SK-N-DZ (cell line): ENCODE results near the gene CPNE9.

Experiments
- DNase-seq: peaks from one replicate; pipeline ENCODE4 v3.0.0-alpha.2; 2015; ENCODE audit warnings: low spot score

Gene CPNE9

DNA sequence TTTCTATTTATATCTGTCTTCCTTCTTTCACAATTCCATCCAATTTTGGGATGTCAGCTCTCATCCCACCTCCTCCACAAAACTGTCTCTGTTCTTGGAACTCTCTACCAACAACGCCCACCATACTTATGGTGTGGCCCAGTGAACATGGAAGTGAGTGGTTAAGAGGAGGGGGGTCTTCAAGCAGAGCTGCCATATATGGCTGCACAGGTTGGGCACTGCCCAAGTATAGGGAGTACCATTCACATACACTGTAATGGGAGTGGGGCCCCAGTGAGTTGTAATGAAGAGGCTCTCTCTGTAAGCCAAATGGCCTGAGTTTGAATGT is 74.0 kb downstream of the CPNE9 start:
- no peak for DNase-seq

GRCh38 chr3:9778143-9779074 is 74.8 kb downstream of the CPNE9 start:
- no peak for DNase-seq

- no peak for DNase-seq
Measured at GRCh38 chr3:9779075-9779593, 75.5 kb downstream of the CPNE9 start.
